ENCODE results near the gene LEKR1.
A peak's percentile ranks its signal among the peaks of the same experiment; 100 is the strongest.
"Not testable (repeated sequence)": the region's sequence is repeated elsewhere in the genome, so short reads cannot be mapped to it uniquely, and the experiment has no call there.

LEKR1 gene

DNA sequence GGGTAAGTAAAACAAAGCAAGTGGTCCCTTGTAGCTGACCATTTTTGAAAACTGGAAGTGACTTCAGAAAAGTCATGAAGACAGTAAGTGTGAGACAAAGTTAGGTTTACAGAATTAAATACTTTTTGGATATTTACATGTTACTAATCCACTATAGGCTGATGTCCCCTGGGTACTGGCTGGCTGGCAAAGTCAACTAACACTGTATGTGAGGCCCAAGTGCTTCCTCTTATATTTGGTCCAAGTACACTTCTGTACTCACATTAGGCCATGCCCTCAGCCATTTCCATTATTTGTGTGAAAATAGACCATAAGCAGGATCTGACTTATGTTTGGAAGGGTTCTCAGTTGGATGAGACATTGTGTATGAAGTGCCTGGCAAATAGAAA lies 5.5 kb upstream of the LEKR1 start:
- H3K27ac ChIP-seq (ENCODE audit: extremely low read depth, low read depth, low read length), result no peak overlapping the region
- no peaks in the 10 kb centered on the region for H3K36me3 ChIP-seq (ENCODE audit: control insufficient read depth in 2 of 2, insufficient read depth in 1 of 2, low read length in 2 of 2)
- no peak overlapping the region for H3K4me3 ChIP-seq (ENCODE audit: low read depth, low read length)
- ChIA-PET POLR2A (no interaction called here), CTCF (interaction anchor here (1.4 to 1.7 kb wide), 2 partner anchors 16 to 262 kb away, joined by 3 to 5 read pairs; no protein-coding TSS in a partner anchor)
- no peaks in the 10 kb centered on the region for H3K9me3 ChIP-seq (ENCODE audit: control insufficient read depth, insufficient read depth, low read depth, low read length)
- TF ChIP-seq ZNF548 (tag by site-specific recombination; IDR thresholded peaks at IDR 0.05) (no peak), ZNF747 (tag by site-specific recombination; IDR thresholded peaks at IDR 0.05) (no peak), EGR2 (tag by site-specific recombination; IDR thresholded peaks at IDR 0.05; ENCODE audit: low read depth) (no peak), ZNF777 (tag by site-specific recombination; IDR thresholded peaks at IDR 0.05; ENCODE audit: borderline replicate concordance) (no peak), KLF8 (tag by site-specific recombination; IDR thresholded peaks at IDR 0.05) (no peak), ZNF155 (tag by site-specific recombination; IDR thresholded peaks at IDR 0.05) (no peak), HOXA7 (CRISPR knock-in tag; IDR thresholded peaks at IDR 0.05; ENCODE audit: borderline replicate concordance) (no peak), ZNF146 (tag by site-specific recombination; IDR thresholded peaks at IDR 0.05) (no peak), ZNF585B (tag by site-specific recombination; IDR thresholded peaks at IDR 0.05) (no peak), ZNF623 (tag by site-specific recombination; IDR thresholded peaks at IDR 0.05) (no peak), ZNF510 (tag by site-specific recombination; IDR thresholded peaks at IDR 0.05; ENCODE audit: insufficient replicate concordance) (no peak), ZFP3 (tag by site-specific recombination; IDR thresholded peaks at IDR 0.05; ENCODE audit: low read depth) (no peak), ZNF350 (tag by site-specific recombination; IDR thresholded peaks at IDR 0.05) (no peak), WT1 (tag by site-specific recombination; IDR thresholded peaks at IDR 0.05) (no peak), ZNF76 (tag by site-specific recombination; IDR thresholded peaks at IDR 0.05; ENCODE audit: borderline replicate concordance, low read depth) (no peak), ZNF521 (tag by site-specific recombination; IDR thresholded peaks at IDR 0.05) (no peak)
- TF ChIP-seq, protein P1, sequence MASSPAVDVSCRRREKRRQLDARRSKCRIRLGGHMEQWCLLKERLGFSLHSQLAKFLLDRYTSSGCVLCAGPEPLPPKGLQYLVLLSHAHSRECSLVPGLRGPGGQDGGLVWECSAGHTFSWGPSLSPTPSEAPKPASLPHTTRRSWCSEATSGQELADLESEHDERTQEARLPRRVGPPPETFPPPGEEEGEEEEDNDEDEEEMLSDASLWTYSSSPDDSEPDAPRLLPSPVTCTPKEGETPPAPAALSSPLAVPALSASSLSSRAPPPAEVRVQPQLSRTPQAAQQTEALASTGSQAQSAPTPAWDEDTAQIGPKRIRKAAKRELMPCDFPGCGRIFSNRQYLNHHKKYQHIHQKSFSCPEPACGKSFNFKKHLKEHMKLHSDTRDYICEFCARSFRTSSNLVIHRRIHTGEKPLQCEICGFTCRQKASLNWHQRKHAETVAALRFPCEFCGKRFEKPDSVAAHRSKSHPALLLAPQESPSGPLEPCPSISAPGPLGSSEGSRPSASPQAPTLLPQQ (tag by site-specific recombination; IDR thresholded peaks at IDR 0.05), result no peak
- no peaks in the 10 kb centered on the region for H3K4me1 ChIP-seq (ENCODE audit: control insufficient read depth, insufficient read depth, low read length)

GRCh38 chr3:156822626-156823260 lies 3.4 kb upstream of the LEKR1 start:
- H3K4me1 ChIP-seq (ENCODE audit: control insufficient read depth, insufficient read depth, low read length); CTCF ChIA-PET; H3K36me3 ChIP-seq (ENCODE audit: control insufficient read depth in 2 of 2, insufficient read depth in 1 of 2, low read length in 2 of 2); H3K4me3 ChIP-seq (ENCODE audit: low read depth, low read length); H3K9me3 ChIP-seq (ENCODE audit: control insufficient read depth, insufficient read depth, low read depth, low read length); H3K27ac ChIP-seq (ENCODE audit: extremely low read depth, low read depth, low read length); POLR2A ChIA-PET: not testable (repeated sequence)
- 0 out of 2 replicates have a peak, but pooled peaks have one; percentile 13 for TF ChIP-seq ZBTB8A (tag by site-specific recombination; IDR thresholded peaks at IDR 0.05)

- CTCF ChIA-PET, result interaction anchor here (0.6 kb wide), 1 partner anchor 30 kb away, joined by 4 read pairs; no protein-coding TSS in a partner anchor
- no peaks in the 10 kb centered on the region for H3K36me3 ChIP-seq (ENCODE audit: control insufficient read depth in 2 of 2, insufficient read depth in 1 of 2, low read length in 2 of 2)
- H3K4me1 ChIP-seq (ENCODE audit: control insufficient read depth, insufficient read depth, low read length), result no peaks in the 10 kb centered on the region
- no peaks in the 10 kb centered on the region for H3K9me3 ChIP-seq (ENCODE audit: control insufficient read depth, insufficient read depth, low read depth, low read length)
- peak overlapping the region; percentile 65 for H3K27ac ChIP-seq (ENCODE audit: extremely low read depth, low read depth, low read length)
- peak overlapping the region; percentile 61 for H3K4me3 ChIP-seq (ENCODE audit: low read depth, low read length)
- POLR2A ChIA-PET, result no interaction called here
- TF ChIP-seq YY1 (tag by site-specific recombination; IDR thresholded peaks at IDR 0.05) (no peak), BCL11B (tag by site-specific recombination; IDR thresholded peaks at IDR 0.05; ENCODE audit: low read depth) (no peak), SP7 (tag by site-specific recombination; IDR thresholded peaks at IDR 0.05) (no peak; the same call in 1 of the 2 replicates), ZNF335 (tag by site-specific recombination; conservative IDR thresholded peaks at IDR 0.05) (0 out of 2 replicates have a peak, but pooled peaks have one; percentile 52), IKZF3 (tag by site-specific recombination; IDR thresholded peaks at IDR 0.05) (peak; percentile 27), ZNF140 (tag by site-specific recombination; IDR thresholded peaks at IDR 0.05) (no peak), HOXA7 (CRISPR knock-in tag; IDR thresholded peaks at IDR 0.05; ENCODE audit: borderline replicate concordance) (no peak)
- TF ChIP-seq, protein P2, sequence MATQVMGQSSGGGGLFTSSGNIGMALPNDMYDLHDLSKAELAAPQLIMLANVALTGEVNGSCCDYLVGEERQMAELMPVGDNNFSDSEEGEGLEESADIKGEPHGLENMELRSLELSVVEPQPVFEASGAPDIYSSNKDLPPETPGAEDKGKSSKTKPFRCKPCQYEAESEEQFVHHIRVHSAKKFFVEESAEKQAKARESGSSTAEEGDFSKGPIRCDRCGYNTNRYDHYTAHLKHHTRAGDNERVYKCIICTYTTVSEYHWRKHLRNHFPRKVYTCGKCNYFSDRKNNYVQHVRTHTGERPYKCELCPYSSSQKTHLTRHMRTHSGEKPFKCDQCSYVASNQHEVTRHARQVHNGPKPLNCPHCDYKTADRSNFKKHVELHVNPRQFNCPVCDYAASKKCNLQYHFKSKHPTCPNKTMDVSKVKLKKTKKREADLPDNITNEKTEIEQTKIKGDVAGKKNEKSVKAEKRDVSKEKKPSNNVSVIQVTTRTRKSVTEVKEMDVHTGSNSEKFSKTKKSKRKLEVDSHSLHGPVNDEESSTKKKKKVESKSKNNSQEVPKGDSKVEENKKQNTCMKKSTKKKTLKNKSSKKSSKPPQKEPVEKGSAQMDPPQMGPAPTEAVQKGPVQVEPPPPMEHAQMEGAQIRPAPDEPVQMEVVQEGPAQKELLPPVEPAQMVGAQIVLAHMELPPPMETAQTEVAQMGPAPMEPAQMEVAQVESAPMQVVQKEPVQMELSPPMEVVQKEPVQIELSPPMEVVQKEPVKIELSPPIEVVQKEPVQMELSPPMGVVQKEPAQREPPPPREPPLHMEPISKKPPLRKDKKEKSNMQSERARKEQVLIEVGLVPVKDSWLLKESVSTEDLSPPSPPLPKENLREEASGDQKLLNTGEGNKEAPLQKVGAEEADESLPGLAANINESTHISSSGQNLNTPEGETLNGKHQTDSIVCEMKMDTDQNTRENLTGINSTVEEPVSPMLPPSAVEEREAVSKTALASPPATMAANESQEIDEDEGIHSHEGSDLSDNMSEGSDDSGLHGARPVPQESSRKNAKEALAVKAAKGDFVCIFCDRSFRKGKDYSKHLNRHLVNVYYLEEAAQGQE (tag by site-specific recombination; IDR thresholded peaks at IDR 0.05), result peak; percentile 78; the same call in 1 of the 2 replicates
- TF ChIP-seq, protein P3, sequence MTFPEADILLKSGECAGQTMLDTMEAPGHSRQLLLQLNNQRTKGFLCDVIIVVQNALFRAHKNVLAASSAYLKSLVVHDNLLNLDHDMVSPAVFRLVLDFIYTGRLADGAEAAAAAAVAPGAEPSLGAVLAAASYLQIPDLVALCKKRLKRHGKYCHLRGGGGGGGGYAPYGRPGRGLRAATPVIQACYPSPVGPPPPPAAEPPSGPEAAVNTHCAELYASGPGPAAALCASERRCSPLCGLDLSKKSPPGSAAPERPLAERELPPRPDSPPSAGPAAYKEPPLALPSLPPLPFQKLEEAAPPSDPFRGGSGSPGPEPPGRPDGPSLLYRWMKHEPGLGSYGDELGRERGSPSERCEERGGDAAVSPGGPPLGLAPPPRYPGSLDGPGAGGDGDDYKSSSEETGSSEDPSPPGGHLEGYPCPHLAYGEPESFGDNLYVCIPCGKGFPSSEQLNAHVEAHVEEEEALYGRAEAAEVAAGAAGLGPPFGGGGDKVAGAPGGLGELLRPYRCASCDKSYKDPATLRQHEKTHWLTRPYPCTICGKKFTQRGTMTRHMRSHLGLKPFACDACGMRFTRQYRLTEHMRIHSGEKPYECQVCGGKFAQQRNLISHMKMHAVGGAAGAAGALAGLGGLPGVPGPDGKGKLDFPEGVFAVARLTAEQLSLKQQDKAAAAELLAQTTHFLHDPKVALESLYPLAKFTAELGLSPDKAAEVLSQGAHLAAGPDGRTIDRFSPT (tag by site-specific recombination; IDR thresholded peaks at IDR 0.05), result peak; percentile 12; the same call in 1 of the 2 replicates
Observed at GRCh38 chr3:156825795-156826143, 384 bp upstream of the LEKR1 start.
